Limb (tissue), 2 donors: Measurements from ENCODE around the gene GRID2.
"Not testable (repeated sequence)": the region's sequence is repeated elsewhere in the genome, so short reads cannot be mapped to it uniquely, and the experiment has no call there.

Experiments
- DNase-seq, 2 donors: peaks; one replicate each; pipeline ENCODE4 v3.0.0-alpha.2; 2016; ENCODE audit errors: extremely low spot score in 2 of 2

Gene GRID2

DNA sequence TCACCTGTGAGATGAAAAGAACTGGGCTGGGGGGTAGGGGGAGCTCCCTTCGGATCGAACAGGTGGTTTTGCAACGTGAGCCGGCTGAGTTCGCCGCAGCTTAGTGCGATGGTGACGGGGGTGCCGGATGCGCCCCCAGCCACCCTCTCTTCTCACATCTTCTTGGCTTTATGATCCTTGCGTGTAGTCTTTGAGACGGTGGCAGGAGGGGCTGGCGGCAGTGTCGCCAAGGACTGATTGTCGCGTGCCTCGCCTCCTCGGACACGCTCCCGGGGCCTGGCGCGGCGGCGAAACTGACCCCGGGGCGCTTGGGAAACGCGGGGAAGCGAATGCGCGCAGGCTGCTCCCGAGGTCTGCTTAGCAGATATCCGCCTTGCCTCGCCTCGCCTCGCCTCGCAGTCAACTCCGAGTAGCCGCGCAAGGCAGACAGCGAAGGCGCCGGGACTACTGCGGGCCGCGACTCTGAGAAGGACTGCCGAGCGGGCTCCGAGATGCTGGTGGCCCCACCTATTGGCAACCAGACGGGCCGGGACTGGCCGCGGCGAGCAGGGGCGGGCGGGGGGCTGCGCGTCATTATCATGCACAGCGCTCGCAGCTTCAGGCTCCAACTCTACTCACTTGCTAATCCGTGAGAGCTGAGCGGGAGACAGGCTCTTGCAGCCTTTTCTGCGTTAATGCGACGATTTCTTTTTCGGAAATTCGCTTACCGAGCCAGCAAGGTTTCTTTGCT, 1.5 kb downstream of the GRID2 start:
- DNase-seq: peak; percentile 61 to 89

- peak in 1 of 2 donors; percentile 59 for DNase-seq
Observed at GRCh38 chr4:92305878-92306520, 2.2 kb downstream of the GRID2 start.

DNA sequence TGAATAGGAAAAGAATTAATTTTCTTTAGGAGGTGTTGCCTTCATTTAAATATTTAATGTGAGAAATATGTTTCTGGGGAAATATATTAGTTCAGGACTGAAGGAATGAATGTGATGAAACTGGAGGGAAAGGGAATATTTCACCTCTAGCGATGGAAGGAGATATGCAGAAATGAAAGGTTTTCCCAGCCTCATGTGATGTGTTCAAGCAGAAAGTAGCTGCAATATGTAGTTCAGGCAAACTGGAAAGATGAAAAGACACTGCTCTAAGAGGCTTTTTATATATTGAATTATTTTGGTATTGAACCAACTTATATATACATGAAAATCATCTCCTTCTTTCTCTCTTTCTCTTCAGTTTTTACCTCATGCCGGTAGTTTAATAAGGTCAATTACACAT, 3.4 kb downstream of the GRID2 start:
- DNase-seq: no peak

GRCh38 chr4:92307866-92308265, 4.1 kb downstream of the GRID2 start:
- DNase-seq: no peak

GRCh38 chr4:92317047-92317446, 13.3 kb downstream of the GRID2 start:
- no peak for DNase-seq

DNA sequence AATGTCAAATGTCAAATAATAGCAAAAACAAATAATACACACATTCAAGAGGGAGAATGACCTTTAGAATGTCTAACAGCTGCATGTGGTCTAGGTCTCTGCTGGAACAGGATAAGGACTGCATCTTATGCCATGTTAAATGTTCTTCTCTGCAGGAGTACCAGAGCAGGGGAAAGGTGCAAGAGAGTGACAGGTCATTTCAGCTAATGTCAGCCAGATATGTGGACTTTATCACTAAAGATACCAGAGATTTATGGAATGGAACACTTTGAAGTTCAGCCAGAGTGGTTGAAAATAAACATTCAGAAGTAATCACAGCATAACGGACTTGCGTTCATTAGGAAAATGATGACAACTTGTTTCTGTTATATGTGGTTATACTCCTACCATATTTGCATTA, 24.3 kb downstream of the GRID2 start:
- DNase-seq: no peak

GRCh38 chr4:92333016-92333415, 29.2 kb downstream of the GRID2 start:
- no peak for DNase-seq

GRCh38 chr4:92334716-92335350, 31.1 kb downstream of the GRID2 start:
- DNase-seq: peak in 1 of 2 donors; percentile 74

GRCh38 chr4:92339676-92340075, 35.9 kb downstream of the GRID2 start:
- no peak for DNase-seq

DNA sequence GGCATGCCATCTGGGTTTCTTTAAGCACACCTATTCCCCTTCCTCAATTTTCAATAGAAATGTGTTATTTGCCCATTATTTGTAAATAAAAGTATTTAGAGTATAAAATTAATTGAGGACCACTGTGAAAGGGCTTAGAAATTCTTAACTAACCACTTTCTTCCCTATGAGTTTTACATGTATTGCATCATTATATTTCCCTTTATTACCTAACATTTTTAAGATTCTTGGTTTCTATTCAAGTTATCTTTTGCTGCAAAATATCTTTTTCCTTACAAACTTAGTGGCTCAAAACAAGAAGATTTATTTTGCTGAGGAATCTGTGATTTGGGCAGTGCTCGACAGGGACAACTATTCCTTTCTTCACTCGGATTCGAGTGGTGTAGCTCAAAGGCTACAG, 40.5 kb downstream of the GRID2 start:
- no peak for DNase-seq

GRCh38 chr4:92346289-92346688, 42.5 kb downstream of the GRID2 start:
- DNase-seq: no peak

DNA sequence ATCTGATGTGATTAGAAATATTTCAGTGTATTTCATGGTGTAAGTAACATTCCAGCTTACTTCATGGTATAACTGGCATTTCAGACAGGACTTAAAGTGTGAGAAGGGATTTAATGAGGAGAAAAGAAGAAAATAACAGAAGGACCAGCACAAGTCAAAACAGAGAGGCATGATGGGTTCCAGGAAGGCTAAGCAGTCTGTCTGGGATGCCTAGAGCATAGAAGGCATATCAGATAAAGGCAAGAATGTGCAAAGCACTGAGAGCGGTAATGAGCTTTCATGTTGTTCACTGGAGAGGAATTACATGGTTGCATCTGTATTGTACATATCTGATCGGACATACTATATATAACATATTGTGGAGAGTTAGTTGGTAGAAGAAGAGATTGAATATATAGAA, 54.2 kb downstream of the GRID2 start:
- DNase-seq: no peak

- no peak for DNase-seq
Observed at GRCh38 chr4:92359491-92359890, 55.7 kb downstream of the GRID2 start.

GRCh38 chr4:92362028-92362427, 58.3 kb downstream of the GRID2 start:
- DNase-seq: no peak

DNA sequence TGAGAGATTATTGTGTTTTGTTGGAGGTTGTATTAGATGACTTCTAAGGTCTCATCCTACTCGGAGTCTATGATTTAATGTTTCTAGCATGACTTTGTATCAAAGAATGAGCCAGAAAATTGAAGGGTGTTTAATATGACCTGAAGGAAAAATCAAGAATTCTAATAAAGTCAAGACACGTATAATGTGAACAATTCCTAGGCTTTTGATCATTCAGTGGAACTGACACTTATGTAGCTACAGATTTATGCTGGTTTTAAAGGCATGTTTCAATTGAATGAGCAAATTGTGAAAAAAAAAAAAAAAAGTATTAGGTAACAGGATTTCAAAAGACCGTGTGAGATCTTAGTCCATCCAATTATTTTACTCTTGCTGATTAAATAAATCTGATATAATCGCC, 64.9 kb downstream of the GRID2 start:
- no peak for DNase-seq

DNA sequence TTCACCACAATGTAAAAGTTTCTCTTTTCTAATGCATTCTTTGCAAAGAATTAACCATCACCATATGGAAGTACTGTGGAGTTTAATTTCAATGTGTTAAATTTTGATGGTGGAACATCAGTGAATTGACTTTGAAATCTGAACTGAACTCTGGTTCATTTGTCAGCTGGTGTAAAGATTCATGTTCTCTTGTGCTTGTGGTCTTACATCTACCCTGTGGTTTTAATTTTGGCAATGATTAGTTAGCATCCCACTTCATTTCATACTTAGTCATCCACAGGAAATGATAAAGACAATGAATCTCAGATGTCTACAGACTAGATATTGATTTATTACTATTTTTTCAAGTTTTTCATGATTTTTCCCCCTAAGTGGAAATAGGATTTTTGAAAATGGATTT, 77.8 kb downstream of the GRID2 start:
- peak in 1 of 2 donors; percentile 5 for DNase-seq

- DNase-seq: peak in 1 of 2 donors; percentile 15
Observed at GRCh38 chr4:92382128-92382527, 78.4 kb downstream of the GRID2 start.

GRCh38 chr4:92387459-92388069, 83.8 kb downstream of the GRID2 start:
- DNase-seq: peak in 1 of 2 donors; percentile 25

DNA sequence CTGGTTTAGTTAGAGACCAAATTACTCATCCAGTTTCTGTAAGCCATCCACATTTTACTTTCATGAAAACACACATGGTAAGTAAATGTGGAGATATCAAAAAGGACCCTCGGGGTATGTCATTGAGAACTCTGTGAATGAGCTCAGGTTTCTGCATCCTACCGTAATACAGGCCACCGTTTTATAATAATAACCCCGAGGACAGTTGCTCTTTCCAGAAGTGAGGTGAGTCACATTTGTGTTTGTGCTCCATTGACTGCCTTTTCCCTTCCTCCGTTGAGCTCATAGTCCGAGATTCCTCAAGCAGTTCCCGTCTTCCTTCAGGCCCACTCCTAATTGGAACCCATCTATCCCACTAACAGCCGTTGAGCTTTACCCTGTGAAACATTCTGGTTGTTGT, 95.3 kb downstream of the GRID2 start:
- no peak for DNase-seq

GRCh38 chr4:92403525-92403924, 99.8 kb downstream of the GRID2 start:
- not testable (repeated sequence) for DNase-seq

- no peak for DNase-seq
Observed at GRCh38 chr4:92406488-92406887, 102.7 kb downstream of the GRID2 start.

GRCh38 chr4:92421920-92422319, 118.2 kb downstream of the GRID2 start:
- DNase-seq: no peak
